GM10847 (cell line): ENCODE results near the gene LRRC8C.

Source experiments
- POLR2A ChIP-seq: IDR thresholded peaks from 2 replicates; pipeline ENCODE4 v1.6.1; 2011; ENCODE audit not compliant: insufficient read length; ENCODE audit errors: extremely low read depth

Gene LRRC8C

DNA sequence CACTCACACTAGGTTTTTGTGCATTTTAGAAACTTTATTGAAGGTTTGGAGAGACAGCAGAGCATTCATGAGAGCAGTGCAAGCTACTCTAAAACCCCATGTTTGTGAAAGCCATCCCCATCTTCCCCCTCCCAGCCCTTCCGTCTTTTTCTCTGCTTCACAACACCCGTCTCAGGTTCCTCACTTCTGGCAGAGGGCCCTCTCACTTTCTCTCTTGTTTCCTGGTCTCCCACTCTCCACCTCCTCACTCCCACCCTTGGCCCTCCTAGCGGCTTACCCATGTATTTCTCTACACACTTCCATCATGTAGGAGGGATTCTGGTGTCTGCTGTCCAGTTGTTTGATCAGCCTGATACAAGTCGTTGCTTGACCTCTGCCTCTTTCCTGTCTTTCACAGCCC, 92.7 kb downstream of the LRRC8C start:
- no peak for TF ChIP-seq POLR2A

DNA sequence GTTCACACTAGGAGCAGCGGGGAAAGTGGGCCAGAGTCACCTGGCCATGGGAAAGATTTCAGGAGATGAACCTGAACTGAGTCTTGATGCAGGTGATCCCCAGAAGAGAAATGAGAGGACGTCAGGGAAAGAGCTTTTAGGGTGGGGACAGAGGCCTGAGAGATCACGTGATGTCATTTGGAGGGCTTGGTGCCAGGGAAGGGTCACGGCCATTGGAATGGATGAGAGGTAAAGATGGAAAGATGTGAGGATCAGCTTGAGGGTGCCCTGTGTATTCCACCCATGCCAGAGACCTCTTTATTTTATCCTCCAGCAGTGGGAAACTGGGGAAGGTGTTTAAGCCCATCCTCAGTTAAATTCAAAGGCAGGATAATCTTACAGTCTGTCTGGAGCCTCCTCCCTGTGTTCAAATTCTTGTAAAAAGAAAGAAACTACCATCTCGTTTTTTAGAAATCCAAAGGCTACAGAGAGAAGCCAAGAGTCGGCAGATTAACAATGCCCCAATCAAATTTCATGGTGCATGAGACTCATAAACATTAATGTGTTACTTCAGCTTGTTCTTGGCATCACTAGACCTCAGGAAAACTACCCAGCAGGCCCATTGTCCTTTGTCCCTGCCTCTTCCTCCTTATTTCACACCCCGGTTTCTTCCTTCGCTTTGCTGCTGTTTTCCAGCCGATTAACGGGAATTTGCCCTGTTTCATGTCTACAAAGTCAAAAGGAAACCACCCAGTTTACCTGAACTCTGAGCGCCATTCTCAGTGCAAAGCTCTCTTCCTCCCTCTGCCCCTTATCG, 94.8 kb downstream of the LRRC8C start:
- no peak for TF ChIP-seq POLR2A

DNA sequence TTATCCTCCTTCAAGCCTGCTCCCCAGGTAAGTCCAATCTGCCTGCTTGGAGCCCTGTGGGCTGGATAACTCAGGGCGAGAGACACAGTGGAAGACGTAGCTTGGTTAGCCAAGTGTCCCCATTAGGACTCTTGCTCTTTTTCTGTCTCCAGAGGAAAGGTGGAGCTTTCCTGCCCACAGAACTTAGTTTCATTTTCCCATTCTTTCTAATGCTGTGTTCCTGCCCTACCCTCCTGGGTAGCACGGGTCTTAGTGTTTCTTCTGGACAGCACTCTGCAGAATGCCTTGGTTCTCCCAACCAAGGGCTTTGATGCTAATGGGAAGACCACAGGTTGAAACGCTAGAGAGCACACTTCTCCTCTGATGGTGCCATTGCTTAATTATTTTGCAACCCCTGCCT, 95.5 kb downstream of the LRRC8C start:
- TF ChIP-seq POLR2A: no peak

DNA sequence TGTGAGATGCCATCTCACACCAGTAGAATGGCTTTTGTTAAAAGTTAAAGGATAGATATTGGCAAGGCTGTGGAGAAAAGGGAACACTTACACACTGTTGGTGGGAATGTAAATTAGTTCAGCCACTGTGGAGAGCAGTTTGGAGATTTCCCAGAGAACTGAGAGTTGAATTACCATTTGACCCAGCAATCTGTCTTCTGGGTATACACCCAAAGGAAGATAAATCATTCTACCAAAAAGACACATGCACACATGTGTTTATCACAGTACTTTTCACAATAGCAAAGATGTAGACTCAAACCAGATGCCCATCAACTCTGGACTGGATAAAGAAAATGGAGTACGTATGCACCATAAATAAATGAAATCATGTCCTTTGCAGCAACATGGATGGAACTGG, 99.3 kb downstream of the LRRC8C start:
- no peak for TF ChIP-seq POLR2A

DNA sequence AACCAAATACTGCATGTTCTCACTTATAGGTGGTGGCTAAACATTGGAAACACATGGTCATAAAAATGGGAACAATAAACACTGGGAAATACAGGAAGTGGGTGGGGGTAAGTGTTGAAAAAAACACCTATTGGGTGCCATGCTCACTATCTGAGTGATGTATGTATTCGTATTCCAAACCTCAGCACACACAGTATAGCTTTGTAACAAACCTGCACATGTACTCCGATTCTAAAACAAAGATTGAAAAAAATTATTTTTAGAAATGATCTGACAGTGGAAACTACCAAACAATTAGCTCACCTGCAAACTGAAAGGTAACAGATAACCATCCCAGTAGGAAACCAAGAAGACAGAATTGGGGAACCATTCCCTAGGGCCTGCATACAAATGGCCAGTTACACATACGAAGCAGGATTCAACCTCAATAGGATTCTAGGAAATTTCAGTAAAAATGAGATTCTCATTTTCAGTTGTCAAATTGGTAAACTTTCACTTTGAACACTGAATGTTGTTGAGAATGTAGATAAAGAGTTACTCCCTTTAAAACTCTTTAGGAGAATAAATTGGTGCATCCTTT, 99.8 kb downstream of the LRRC8C start:
- TF ChIP-seq POLR2A: no peak

DNA sequence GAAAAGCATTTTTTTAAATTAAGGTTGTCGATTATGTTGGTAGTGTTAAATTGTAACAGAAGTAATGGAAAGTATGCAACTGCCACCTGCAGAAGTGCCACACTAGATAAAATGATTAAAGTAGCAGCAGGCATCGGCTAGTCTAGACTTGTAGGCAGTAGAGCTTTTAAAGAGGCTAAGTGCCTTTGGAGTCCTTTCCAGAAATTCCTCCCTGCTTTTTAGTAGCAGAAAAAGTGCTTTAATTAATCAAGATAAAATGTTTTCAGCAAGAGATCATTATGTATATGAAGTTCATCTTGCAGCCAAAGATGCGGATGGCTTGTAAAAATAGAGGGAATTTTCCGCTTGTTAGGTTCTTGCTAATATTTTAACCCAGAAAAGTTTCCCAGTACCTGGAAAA, 100.8 kb downstream of the LRRC8C start:
- TF ChIP-seq POLR2A: no peak

DNA sequence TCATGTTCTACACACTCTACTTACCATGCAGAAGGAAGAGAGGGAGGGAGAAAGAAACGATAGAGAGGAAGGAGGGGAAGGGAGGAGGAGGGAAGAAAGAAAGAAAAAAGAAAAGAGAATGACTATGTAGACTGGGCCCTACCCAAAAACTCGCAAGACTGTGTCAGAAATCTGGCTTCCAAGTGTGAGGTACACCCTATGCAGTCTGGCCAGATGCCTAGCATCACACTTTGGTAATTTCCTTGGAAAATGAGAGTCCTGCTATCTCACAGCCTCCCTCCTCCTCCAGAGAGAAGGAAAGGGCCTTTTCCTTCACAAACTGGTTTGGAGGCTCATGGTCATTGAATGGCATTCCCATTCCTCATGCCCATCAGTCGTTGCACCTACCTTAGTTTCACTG, 101.5 kb downstream of the LRRC8C start:
- TF ChIP-seq POLR2A: no peak

DNA sequence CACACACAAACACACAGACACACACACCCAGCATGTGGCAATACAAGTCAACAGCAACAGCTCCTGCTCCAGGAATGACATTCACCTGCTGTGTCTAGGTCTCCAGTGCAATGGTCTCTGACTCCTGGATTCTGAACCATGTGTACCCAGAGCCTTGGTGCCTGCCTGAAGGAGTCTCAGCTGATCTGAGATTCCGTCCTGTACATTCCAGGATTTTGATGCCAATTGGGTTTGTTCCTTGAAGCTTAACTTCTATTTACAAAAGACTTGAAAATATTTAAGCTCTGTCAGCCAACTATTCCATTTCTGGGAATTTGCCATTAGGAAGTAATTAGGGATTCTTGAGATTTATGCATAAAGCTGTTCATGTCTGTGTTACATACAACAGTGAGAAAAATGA, 102.6 kb downstream of the LRRC8C start:
- TF ChIP-seq POLR2A: no peak

DNA sequence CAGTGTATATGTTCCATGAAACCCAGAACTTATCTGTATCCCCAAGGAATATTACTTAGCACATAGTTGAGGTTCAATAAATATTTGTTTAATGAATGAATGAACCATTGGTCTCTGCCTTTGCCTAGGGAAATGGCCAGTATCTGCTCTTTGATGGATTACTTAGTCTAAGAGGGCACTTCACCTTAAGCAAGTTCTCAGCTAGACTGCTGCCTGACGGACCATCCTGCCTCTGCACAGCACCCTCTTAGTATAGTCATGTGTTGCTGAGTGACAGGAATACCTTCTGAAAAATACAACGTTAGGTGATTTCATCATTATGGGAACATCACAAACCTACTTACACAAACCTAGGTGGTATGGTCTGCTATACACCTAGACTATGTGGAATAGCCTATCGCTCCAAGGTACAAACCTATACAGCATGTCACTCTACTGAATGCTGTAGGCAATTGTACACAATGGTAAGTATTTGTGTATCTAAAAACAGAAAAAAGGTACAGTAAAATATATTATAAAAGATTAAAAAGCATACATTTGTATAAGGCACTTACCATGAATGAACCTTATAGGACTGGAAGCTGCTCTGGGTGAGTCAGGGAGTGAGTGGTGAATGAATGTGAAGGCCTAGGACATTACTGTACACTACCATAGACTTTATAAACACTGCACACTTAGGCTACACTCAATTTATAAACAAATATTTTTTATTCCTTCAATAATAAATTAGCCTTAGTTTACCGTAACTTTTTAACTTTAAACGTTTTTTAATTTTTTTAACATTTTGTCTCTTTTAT, 104.2 kb downstream of the LRRC8C start:
- no peak for TF ChIP-seq POLR2A

DNA sequence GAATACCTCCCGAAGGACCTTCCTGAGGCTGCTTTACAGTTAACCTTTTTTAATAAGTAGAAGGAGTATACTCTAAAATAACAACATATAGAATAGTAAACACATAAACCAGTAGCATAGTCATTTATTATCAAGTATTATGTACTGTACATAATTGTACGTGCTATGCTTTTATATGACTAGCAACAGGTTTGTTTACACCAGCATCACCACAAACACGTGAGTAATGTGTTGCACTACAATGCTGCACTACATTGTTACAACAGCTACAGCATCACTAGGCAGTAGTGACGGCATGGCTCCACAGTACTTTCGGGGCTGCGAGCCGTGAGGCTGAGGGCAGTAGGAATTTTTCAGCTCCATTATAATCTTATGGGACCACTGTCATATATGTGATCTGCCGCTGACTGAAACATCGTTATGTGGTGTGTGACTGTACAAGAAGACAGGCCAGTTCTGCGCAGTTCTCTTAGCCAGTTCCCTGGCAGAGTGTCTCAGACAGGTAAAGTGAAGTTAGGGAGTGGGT, 105.1 kb downstream of the LRRC8C start:
- TF ChIP-seq POLR2A: no peak

DNA sequence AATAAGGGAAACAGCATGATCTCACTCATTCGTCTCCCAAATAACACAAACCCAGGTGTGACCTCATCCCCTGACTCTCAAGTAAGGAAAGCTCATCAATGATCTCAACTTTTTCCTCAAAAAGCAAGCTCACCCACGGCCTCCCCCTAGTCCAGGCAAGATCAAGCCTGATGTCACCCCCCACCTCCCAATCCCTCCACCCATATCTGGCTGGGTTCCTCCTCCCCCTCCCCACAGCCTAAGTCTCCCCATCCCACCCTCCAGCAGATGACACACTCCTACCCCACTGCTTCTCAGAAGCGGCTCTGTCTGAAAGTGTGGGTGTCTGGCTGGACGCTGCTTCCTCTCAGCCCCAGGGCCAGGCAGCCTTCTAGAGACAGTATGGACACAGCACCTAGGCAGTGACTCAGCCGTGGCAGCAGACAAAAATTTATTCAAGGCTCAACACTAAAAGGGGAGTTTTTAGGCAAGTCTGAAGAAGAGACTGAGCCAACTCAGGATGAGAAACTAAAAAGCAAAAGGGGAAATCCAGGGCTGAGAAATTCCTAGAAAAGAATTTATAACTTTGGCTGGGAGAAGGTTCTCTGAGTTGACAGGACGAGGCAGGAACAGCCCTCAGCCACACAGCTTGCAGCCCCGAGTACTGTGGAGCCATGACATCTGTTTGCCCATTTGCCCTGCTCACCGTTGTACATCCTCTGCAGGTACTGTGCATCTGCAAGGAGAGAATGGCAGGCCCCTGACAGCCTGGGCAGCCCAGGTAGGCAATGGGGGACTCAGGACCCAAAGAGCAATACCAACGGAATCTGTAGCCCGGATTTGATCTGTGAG, 106.3 kb downstream of the LRRC8C start:
- TF ChIP-seq POLR2A: no peak

DNA sequence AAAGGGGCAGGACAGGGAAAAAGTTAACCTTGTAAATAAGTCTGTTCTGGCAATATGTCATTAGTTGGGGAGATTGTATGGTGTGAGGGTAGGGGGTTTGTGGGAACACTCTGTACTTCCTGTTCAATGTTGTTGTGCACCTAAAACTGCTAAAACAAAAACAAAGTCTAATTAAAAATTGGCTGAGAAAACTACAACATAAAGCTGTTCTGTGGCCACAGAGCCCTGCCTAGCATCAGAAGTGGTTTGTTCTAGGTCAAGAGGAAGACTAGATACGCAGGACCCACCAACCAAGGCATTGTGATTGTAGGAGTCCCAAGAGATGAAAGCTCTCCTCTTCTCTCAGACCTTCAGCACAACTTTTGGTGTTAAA, 106.9 kb downstream of the LRRC8C start:
- no peak for TF ChIP-seq POLR2A

DNA sequence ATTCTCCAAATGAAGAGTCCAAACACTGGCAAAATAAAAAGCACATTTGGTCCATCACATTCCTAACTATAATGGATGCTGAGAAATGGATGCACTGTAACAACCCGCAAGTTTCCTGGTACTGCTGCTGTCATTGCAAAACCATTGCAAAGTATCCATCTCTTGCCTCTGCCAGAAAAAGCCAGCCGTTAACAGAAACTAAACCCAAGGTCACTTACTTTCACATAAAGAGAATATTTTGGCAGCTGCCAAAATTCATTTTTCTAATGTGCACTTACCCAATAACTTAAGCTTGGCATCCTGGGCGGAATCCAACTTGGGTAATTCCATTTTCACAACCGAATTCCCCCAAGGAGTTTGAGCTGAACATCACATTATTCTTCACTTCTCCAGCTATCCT, 110.9 kb downstream of the LRRC8C start:
- TF ChIP-seq POLR2A: no peak

DNA sequence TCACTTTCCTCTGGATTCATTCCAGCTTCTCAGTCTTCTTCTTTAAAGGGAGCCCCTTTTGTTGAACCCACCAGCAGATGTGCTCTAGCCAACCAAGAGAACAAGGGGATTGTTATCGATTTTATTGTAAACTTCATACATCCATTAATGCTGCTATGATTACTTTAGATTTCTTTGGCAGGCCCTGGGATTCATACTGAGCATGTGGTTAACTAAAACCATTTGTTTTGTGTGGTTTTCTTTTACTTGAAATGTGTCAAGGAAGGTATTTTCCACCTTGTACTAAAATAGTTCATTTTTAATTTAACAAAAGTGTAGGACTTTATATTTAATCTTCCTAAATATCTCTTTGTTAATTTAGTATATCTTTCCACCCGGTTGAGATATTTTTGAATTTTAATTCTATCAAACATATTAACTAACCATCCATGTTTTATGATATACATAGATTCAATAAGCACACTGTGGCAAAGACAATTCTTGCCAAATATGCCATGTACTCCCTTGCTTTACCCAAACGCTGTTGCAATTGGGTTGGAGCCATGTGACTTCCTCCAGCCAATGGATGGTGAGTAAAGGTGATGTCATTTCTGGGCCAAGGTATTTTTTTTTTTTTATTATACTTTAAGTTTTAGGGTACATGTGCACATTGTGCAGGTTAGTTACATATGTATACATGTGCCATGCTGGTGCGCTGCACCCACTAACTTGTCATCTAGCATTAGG, 113.7 kb downstream of the LRRC8C start:
- no peak for TF ChIP-seq POLR2A

DNA sequence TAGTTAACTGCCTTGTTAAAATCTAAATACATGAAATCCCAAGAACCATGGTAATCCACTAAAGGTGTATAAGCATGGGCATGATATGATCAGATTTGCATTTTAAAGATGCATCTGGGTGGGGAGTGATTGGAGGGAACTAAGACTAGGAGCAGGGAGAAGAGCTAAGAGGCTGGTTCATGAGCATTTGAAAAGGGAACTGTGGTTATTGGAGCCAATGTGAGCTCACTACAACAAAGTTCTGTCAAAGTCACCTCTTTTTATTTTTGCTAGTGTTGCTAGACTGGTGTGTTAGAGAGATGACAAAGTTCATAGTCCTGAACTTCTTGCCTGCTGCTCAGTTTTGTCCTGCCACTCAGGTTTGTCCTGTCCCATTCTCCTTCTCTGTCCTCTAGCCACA, 120.8 kb downstream of the LRRC8C start:
- TF ChIP-seq POLR2A: no peak

DNA sequence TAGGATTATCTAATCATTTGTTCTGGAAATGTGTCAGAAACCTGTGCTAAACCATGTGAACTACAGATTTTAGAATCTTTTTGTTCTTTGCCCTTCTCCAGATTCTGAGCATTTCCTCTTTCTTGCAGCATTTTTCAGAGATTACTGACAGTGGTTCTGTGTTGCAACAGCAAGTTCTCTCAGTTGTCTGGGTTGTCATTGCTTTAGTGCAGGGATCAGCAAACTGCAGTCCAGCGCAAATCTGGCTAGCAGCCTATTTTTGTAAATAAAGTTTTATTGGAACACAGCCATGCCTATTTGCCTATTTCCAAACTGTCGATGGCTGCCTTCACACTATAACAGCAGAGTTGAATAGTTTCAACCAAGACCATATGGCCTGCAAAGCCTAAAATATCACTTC, 121.6 kb downstream of the LRRC8C start:
- TF ChIP-seq POLR2A: no peak
